Fibroblast of skin of right biceps (primary cell): ENCODE measurements around the gene PIGZ.

Experiments
- DNase-seq: peaks from one replicate; pipeline ENCODE4 v3.0.0-alpha.2; 2013

PIGZ gene

GRCh38 chr3:196902296-196902695, 66.3 kb downstream of the PIGZ start:
- no peak for DNase-seq

- DNase-seq: no peak
Measured at GRCh38 chr3:196901768-196902167, 66.9 kb downstream of the PIGZ start.
